ENCODE measurements around the gene DOCK2. TPM values are rescaled to one million over a fixed set of nuclear protein-coding genes. Genes with fewer than 3 reads are reported as not detected.

The DOCK2 gene
- total and polyA plus RNA-seq, 9 of the 15 experiments (the other 6 are each of a cell fraction or from before 2014, with no cell fraction given) = 4.5 to 42.6 (median 20.5) TPM

DNA sequence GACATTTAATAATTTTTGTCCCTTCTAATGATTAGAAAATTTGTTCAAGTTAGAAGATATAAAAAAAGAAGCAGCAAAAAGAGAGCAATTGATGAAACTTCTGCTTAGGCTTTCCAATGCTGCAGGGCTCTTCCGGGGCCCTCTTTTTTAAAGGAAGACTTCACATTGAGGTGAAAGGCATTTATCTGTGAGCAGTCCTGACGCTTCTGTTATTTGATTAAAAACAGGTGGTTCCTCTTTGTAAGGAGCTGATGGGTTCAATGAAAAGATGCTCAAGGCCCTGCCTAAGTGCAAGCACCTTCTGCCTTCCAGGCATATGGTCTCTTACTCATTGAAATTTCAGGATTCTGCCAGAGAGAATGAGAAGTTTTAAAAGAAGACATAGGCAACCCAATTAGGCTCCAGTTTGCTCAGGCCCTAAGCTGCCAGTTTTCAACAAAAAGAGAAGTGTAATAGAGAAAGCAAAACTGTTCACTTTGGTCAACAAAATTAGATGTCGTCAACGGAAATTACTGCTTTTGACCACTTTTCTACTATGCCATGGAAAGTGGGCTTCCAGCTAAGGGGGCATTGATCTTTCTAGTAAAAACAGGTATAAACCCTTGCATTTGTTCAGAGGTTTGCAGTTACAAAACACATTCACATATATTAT lies 243.1 kb downstream of the DOCK2 start:
- 17% methylated on average over 4 of the region's 4 CpGs for WGBS (ENCODE audit: insufficient coverage, low coverage, missing lambda C conversion rate)
- Histone ChIP-seq H3K27me3 (ENCODE audit: control insufficient read depth in 2 of 2, insufficient read depth in 2 of 2, low read length in 2 of 2) (no peaks in the 10 kb centered on the region), H3K4me3 (no peak overlapping the region), H3K9me1 (ENCODE audit: control insufficient read depth, insufficient read depth, low read length) (no peaks in the 10 kb centered on the region), H3K4me1 (replicated peaks in 1 of 2; ENCODE audit: control insufficient read depth in 2 of 2, insufficient read depth in 2 of 2, low read length in 2 of 2) (no peaks in the 10 kb centered on the region; a peak in 1 of 5 replicates), H3K27ac (ENCODE audit: extremely low read depth, low read depth, low read length) (no peak overlapping the region), H4K20me1 (replicated peaks; ENCODE audit: control insufficient read depth, insufficient read depth, low read length) (peaks cover 7% of the 10 kb centered on the region; the same call in 1 of the 2 replicates), H3K9ac (ENCODE audit: insufficient read depth in 1 of 2, low read depth in 2 of 2, low read length in 2 of 2) (no peak overlapping the region), H2AFZ (ENCODE audit: low read depth, low read length) (no peak overlapping the region), H3K9me3 (replicated peaks; ENCODE audit: control insufficient read depth, insufficient read depth, low read depth, low read length) (no peaks in the 10 kb centered on the region), H3K4me2 (ENCODE audit: insufficient read depth, low read length) (no peak overlapping the region), H3K36me3 (ENCODE audit: control insufficient read depth, insufficient read depth, low read length) (no peaks in the 10 kb centered on the region), H3K79me2 (ENCODE audit: control insufficient read depth, insufficient read depth, low read length) (no peaks in the 10 kb centered on the region)
- in situ Hi-C loops (cut with MboI) = no loop called here
- TF ChIP-seq, protein P1, sequence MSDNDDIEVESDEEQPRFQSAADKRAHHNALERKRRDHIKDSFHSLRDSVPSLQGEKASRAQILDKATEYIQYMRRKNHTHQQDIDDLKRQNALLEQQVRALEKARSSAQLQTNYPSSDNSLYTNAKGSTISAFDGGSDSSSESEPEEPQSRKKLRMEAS (CRISPR knock-in tag; IDR thresholded peaks at IDR 0.05) = no peak
- TF ChIP-seq EZH2 (IDR thresholded peaks at IDR 0.05; ENCODE audit: borderline replicate concordance, low read depth, low read length) (no peak), ASH1L (IDR thresholded peaks at IDR 0.05; ENCODE audit: borderline replicate concordance, low read depth, partially characterized antibody) (no peak), PML (IDR thresholded peaks at IDR 0.05; ENCODE audit: low read length) (no peak), LCOR (CRISPR knock-in tag; IDR thresholded peaks at IDR 0.05) (no peak), ZNF398 (CRISPR knock-in tag; IDR thresholded peaks at IDR 0.05) (no peak)
- intact Hi-C loops (cut with micrococcal nuclease) = no loop called here
- DNase-seq (ENCODE audit: extremely low read depth in 1 of 4, low spot score in 3 of 4) (no peak), FAIRE-seq (no peak), ATAC-seq (no peak)
- BruUV-seq (replicated peaks) = no TSS peak
- ChIA-PET CTCF (ENCODE audit: low intra/inter-chr PET ratio) (no interaction called here), POLR2A (interaction anchor here (1.0 kb wide), 1 partner anchor 38 kb away, joined by 3 read pairs; no protein-coding TSS in a partner anchor)

Measured in K562 (cell line).